ENCODE measurements around the gene FAT4.

Gene FAT4

DNA sequence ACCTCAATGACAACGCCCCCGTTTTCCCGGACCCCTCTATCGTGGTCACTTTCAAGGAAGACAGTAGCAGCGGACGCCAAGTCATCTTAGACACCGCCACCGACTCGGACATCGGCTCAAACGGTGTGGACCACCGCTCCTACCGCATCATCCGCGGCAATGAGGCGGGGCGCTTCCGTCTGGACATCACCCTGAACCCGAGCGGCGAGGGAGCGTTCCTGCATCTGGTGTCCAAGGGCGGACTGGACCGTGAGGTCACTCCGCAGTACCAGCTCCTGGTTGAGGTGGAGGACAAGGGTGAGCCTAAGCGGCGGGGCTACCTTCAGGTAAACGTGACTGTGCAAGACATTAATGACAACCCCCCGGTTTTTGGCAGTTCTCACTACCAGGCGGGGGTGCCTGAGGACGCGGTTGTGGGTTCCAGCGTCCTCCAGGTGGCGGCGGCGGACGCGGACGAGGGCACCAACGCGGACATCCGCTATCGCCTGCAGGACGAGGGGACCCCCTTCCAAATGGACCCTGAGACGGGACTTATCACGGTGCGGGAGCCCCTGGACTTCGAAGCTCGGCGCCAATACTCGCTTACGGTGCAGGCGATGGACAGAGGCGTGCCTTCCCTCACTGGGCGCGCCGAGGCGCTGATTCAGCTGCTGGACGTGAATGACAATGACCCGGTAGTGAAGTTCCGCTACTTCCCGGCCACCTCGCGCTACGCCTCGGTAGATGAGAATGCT, 2.2 kb downstream of the FAT4 start:
- no peak overlapping the region for H3K27ac ChIP-seq
- no peak for DNase-seq (ENCODE audit: low read depth, low spot score)

- no peak overlapping the region for H3K27ac ChIP-seq
- DNase-seq (ENCODE audit: low read depth, low spot score): no peak
Observed at GRCh38 chr4:125317525-125317877, 2.7 kb downstream of the FAT4 start.

GRCh38 chr4:125319311-125319710, 4.6 kb downstream of the FAT4 start:
- no peak for DNase-seq (ENCODE audit: low read depth, low spot score)
- no peak overlapping the region for H3K27ac ChIP-seq

DNA sequence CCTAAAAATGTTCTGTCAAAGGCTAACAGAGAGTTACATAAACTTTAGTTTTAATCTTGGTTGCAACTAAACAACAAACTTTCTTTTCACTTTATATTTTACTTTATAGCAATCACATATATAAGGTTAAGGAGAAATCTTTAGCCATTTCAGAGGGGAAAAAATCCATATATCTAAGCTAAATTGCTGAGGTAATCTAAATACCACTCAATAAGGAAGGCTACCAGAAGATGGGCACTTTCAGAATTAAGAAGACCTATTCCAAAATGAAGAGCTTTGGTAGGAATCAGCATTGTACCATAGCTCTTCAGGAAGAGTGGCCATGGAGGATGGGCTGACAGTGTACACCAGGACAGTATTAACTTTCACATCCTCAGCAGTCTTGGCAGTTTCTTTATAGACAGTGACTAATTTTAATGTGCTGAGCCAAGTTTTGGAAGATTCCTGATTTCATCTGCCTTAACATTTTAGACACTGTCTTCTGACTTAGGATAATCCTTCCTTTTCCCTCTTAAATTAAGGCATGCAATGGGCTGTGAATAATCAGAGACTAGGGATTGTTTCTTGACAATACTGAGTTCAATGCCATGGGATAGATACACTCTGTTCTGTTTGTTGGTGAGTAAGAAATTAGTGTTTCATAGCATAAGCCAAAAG, 7.1 kb downstream of the FAT4 start:
- H3K27ac ChIP-seq: no peak overlapping the region
- DNase-seq (ENCODE audit: low read depth, low spot score): no peak

DNA sequence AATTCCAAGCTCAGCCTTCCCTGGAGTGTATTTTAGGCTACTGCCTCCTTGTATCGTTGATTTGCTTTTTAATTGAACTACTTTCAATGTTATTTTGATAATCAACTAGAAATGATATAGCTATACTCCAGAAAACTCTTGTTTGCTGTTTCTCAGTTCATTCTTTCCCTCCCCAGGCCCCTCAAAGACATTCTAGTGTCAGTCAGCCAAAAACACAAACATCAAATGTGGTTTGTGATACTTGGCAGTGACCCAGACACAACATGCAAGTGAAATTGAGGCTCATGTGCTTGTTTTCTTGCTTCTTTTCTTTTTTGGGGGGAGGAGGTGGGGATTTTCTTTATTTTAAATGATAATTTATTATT, 7.6 kb downstream of the FAT4 start:
- no peak for DNase-seq (ENCODE audit: low read depth, low spot score)
- H3K27ac ChIP-seq: no peak overlapping the region

DNA sequence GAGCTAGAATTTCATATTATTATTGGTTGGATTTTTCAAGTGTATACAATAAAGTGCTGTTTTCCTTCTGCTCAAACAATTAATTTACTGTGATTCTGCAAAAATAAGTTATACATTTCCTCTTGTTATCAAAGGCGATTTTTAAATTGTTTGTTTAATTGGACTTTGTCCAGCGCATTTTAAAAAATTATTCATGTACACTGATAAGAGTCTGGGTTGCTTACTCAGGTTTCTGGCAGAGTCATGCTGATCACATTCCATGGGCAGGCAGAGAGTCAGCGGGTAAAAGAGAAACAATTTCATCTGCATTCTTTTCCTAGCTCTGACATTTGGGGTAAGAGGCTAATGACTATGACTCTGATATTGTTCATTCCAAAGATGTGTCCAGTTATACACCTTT, 8.9 kb downstream of the FAT4 start:
- no peak for DNase-seq (ENCODE audit: low read depth, low spot score)
- no peak overlapping the region for H3K27ac ChIP-seq

DNA sequence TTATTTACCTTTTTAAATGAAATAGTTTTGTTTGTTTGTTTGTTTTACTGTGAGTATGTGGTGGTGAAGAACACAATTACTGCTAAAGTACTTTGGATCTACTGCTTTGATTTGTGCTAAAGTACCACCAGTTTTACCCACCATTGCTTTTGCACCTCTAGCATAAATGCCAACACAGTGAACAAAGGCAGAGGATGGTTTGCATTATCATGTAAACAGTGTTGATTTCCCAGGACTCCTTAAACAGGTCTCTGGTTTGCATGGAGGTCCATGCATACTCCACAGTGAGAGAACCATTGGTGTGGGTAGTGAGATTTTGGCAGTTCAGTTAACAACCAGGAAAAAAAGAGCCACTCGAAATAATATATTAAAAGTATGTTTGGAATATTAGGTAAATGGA, 11.0 kb downstream of the FAT4 start:
- DNase-seq (ENCODE audit: low read depth, low spot score): no peak
- no peak overlapping the region for H3K27ac ChIP-seq

- DNase-seq (ENCODE audit: low read depth, low spot score): no peak
- no peak overlapping the region for H3K27ac ChIP-seq
Observed at GRCh38 chr4:125331116-125331515, 16.4 kb downstream of the FAT4 start.

DNA sequence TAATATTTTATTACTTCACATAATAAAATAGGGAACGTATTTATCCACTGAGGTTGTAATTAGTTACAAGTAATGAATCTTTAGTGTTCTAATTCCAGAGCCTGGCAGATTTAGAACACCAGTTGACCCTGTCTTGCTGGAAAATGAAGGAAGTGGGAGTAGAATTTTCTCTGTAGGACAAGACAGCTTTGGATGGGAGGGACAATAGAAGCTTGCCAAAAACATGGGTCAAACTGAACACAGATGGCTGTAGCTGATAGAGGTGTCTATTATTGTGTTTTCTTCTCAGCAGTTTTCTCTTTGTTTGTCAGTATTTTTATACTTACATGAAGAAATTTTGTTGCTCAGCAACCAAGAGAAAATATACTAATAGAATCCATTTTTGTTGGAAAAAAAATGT, 20.2 kb downstream of the FAT4 start:
- no peak overlapping the region for H3K27ac ChIP-seq
- DNase-seq (ENCODE audit: low read depth, low spot score): no peak

- DNase-seq (ENCODE audit: low read depth, low spot score): no peak
- no peak overlapping the region for H3K27ac ChIP-seq
Observed at GRCh38 chr4:125338814-125339213, 24.1 kb downstream of the FAT4 start.

DNA sequence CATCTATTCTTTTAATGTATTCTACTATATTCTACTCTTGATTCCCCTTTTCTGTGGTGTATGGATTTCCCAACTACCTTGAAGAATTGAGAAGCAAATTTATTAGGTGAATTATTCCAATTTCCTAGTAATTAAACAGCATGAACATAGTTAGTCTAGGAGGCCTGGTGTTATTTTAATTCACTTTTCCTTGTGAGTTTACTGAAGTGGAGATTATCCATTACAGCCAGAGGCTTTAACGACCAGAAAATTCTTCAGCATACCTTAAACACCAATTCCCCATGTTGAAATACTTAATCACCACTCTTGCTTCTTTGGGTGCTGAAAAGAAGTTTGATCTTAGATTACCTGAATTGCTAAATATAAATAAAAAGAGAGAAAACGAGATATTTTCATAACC, 29.4 kb downstream of the FAT4 start:
- no peak overlapping the region for H3K27ac ChIP-seq
- DNase-seq (ENCODE audit: low read depth, low spot score): no peak

DNA sequence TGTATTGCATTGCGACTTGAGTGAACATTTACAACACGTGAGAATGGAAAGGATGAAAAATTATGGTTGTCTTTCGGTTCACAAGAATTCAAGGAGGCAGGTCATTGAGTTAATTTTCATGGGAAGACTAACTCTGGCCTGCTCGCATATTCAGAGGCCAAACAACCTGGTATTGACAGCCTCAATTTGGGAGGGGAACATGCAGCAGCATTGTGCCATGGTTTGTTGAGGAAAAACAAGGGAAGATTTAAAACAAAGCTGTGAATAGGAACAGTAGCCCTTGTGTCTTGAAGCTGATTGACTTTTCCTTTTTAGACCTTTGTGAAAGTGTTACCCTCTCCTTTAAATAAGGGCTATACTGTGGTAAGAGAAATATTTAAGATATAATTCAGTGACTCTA, 31.9 kb downstream of the FAT4 start:
- no peak overlapping the region for H3K27ac ChIP-seq
- DNase-seq (ENCODE audit: low read depth, low spot score): no peak

- H3K27ac ChIP-seq: no peak overlapping the region
- DNase-seq (ENCODE audit: low read depth, low spot score): no peak
Observed at GRCh38 chr4:125350470-125351135, 35.8 kb downstream of the FAT4 start.

- no peak overlapping the region for H3K27ac ChIP-seq
- DNase-seq (ENCODE audit: low read depth, low spot score): no peak
Observed at GRCh38 chr4:125352521-125352920, 37.8 kb downstream of the FAT4 start.

DNA sequence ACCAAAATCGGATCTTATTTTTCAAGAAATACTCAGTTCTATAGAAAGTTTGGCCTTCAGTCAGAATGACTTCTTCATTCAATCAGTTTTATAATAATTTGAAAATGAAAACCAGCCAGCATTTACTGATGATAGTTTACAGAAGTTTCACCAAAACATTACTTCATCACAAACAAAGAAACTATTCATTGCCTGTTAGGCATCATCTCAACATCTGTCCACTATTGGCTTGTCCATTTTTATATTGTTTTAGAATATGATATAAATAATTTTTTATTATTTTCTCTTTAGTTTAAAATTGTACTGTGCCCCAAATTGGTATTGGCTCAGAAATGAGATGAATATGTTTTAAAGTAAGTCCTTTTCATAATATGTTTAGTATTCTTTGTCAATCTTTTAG, 38.4 kb downstream of the FAT4 start:
- no peak for DNase-seq (ENCODE audit: low read depth, low spot score)
- H3K27ac ChIP-seq: no peak overlapping the region

DNA sequence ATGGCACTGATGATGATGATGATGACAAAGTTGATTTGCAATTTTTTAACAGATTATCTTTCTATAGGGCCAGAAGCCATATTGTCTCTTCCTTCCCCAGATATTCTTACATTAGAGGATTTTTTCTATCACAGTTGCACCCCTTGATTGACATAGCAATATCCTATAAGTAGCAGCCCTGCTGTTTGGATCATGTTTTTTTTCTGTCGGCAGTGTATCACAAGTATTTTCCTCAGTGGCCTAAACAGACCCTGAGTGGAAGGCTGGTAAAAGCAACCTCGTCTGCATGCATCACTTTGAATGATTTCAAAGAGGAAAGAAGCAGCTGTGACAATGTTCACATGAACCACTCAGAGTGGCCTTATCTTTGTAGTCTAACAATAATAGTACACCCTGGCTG, 41.0 kb downstream of the FAT4 start:
- no peak for DNase-seq (ENCODE audit: low read depth, low spot score)
- no peak overlapping the region for H3K27ac ChIP-seq

GRCh38 chr4:125357675-125358074, 42.9 kb downstream of the FAT4 start:
- no peak overlapping the region for H3K27ac ChIP-seq
- DNase-seq (ENCODE audit: low read depth, low spot score): no peak

DNA sequence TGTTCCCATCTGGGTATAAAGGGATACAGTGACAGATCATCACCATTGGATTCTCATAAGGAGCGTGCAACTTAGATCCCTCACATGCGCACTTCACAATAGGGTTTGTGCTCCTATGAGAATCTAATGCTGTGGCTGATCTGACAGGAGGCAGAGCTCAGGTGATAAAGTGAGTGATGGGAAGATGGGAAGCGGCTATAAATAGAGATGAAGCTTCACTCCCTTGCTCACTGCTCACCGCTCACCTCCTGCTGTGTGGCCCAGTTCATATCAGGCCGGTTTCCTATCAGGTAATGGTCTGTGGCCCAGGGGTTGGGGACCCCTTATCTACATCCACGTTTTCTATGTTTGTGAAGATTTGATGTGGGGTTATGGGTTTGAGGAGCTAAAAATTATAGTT, 43.7 kb downstream of the FAT4 start:
- H3K27ac ChIP-seq: no peak overlapping the region
- no peak for DNase-seq (ENCODE audit: low read depth, low spot score)

DNA sequence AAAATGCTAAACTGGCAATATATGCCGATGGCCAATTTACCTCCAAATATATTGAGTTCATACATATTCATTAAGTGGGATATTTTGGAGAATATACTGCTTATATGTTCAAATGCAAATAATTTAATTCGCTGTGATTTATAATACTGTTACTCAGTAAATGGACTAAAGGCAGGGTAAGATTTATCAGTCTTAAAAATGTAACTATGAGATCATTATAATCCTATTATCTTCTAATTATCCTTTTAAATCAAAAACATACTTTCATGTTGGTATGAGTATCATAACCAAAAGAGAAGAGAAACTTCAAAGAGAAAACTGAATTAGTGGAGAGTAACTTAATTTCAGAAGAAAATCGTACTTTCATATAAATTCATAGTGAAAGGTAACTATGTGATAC, 44.6 kb downstream of the FAT4 start:
- DNase-seq (ENCODE audit: low read depth, low spot score): no peak
- no peak overlapping the region for H3K27ac ChIP-seq

- no peak for DNase-seq (ENCODE audit: low read depth, low spot score)
- no peak overlapping the region for H3K27ac ChIP-seq
Observed at GRCh38 chr4:125359960-125360634, 45.3 kb downstream of the FAT4 start.

GRCh38 chr4:125360727-125361126, 46.0 kb downstream of the FAT4 start:
- no peak overlapping the region for H3K27ac ChIP-seq
- no peak for DNase-seq (ENCODE audit: low read depth, low spot score)

All from epithelial cell of prostate (primary cell).